Stimulated activated CD4-positive, alpha-beta T cell treated with anti-CD3 and anti-CD28 coated beads, Interleukin-12 subunit alpha, Interleukin-12 subunit beta, amount 100 ng/mL, for 48 hours (primary cell): Measurements from ENCODE around the gene IWS1.
"Not testable (repeated sequence)": the region's sequence is repeated elsewhere in the genome, so short reads cannot be mapped to it uniquely, and the experiment has no call there.

Source experiments
- DNase-seq, 3 donors: peaks; one replicate each; pipeline ENCODE4 v3.0.0-alpha.2; 2020; ENCODE audit warnings: low read depth in 2 of 3, low spot score in 1 of 3

IWS1 gene

DNA sequence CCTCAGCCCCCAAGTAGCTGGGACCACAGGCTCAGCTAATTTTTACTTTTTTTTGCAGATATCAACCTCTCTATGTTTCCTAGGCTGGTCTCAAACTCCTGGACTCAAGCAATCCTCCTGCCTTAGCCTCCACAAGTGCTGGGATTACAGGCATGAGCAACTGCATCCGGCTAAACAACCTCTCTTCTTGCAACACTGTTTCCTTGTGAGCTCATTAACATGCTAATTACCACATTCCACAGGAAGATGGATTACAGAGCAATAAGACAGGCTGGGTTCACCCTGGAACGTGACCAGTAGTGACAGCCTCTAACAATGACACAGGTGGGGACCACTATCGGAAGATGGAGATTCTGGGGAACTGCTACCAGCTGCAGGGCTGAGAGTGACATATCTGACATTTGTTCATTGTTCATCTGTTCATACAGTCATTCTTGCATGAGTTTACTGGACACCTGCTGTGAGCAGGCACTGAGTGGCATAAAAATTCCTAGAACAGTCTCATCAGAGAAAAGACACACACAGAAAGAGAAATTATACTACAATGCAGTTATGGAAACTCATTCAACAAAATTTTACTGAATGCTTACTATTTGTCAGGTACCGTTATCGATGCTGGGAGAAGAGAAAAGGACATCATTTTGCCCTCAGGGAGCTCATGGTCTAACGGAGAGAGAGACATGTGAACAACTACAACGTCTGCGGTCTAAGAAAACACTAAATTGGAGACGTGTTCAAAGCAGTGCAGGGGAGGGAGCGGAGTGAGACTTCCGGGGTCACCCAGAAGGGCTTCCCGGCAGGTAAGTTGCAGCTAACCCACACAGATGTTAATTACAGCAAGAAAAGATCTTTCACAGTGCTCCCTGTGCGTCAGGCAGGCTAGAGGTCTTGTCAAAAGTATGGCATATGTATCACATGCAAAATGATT lies 70.5 kb downstream of the IWS1 start:
- DNase-seq = no peak

DNA sequence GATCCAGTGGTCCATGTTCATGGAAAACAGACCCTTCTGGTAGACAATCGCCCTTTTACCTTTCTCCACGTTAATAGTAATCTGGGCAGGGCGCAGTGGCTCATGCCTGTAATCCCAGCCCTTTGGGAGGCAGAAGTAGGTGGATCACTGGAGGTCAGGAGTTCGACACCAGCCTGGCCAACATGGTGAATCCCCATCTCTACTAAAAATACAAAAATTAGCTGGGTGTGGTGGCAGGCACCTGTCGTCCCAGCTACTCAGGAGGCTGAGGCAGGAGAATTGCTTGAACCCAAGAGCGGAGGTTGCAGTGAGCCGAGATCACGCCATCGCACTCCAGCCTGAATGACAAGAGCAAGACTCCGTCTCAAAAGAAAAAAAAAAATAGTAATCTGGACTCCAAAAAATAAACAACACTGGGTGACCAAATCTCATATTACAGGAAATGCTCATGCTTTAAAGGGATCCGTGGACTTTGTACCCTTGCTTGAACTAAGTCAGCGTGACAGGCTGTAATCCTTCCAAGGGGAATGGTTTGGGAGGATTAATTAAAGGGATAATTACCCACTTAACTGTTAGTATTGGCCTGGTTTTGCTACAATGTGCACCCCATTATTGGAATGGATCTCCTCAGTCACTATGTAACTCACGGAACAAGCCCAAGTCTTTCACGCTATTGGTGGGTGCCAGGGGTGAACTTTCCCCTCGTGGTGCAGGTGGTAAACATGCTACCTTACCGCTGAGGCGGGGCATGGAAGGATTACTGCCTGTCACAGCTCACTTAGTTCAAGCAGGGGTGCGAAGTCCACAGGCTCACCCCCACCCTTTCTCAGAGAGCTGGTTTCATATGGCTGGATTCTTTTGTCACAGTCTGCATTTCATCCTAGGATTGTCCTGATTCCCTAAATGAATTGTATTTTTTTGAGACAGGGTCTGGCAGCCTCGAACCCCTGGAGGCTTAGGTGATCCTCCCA lies 71.4 kb downstream of the IWS1 start:
- no peak for DNase-seq

DNA sequence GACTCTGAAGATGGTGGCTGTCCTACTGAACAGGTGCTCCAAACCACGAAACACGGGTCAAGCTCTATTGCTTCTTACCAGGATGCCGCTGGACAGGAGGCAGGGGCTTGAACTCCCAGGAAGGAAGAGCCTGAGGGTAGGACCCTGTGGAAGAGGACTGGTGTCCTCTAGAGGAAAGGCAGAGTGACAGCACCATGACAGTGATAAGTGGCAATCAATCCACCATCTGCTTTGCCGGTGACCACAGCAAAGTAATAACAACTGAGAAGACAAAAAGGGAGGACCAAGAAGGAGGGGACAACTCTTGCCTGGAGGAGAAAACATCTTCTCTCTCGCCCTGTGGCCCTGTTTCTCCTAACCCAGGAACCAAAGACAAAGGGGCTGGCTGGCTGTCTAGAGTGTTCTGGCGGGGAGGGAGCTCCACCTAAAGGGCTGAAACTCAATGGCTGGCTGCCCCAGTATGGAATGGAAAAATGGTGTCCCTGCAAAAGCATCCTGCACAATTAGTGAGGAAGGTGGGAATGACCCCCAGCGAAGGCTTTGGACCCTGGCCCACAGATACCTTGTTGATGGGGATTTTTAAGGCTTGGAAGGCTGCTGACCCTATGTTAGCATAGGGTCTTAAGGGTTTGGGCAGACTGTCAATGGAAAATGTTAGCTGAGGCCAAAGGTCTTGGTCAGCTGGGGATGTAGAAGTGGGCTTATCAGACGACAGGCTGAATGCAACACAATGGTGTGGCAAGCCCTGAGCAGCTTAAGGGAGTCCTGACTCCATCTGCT lies 72.7 kb downstream of the IWS1 start:
- no peak for DNase-seq

DNA sequence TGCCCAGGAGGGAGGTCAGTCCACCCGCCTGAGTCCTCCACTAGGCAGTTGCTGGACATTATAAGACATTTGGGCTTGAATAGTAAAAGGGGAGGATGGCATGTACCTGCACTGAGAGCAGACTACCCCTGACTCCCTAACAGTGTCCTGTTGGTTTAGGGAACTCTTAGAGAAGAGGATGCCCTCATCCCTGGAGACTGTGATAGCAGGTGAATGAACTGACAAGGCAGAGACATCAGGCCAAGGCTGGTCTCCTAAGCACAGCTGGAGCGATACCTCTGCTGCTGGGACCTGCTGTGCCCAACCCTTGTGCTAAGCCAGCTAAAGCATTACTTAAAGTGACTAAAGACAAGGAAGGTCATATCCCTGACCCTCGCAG lies 73.3 kb downstream of the IWS1 start:
- no peak for DNase-seq

DNA sequence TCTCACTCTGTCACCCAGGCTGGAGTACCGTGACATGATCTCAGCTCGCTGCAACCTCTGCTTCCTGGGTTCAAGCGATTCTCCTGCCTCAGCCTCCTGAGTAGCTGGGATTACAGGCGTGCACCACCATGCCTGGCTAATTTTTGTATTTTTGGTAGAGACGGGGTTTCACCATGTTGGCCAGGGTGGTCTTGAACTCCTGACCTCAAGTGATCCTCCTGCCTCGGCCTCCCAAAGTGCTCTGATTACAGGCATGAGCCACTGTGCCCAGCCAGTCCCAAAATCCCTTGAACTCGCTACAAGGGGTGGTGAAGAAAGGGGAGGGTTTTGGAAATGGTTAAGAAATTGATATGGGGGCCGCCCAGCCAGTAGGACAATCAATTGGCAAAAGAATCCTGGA lies 73.9 kb downstream of the IWS1 start:
- DNase-seq = not testable (repeated sequence)

DNA sequence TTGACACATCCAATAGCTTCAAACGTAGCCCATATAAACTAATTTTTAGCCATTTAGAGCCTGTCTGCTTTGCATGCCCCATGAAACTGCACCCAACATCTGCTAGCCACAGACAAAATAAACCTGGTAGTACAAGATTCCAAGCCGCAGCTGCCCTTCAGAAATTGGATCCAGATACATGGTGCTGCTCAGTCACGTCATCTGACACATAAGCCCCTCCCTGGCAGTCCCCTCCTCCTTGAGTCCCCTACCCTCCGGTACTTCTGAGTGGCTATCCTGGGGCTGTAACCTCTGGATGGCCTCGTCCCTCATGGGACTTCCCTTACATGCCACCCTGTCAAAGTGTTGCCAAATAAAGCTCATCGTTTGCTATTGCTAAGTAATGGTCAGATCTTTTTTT lies 74.3 kb downstream of the IWS1 start:
- DNase-seq = no peak

DNA sequence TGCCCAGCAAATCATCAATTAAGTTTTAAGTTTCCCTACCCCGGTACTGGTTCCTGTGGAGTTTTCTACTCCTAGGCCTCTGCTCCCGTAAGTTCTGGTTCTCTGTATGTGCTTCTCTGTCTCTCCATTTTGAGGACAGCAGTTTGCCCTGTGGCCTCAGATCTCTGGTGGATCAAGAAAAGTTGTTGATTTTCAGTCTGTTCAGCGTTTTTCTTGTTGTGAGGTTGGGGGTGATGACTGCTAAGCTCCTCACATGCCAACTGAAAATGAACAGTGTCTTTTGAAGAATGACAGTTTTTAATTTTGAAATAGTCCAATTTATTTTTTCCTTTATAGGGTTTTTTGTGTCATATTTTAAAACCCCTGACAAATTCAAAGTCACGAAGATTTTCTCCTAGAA lies 76.4 kb downstream of the IWS1 start:
- DNase-seq = no peak

DNA sequence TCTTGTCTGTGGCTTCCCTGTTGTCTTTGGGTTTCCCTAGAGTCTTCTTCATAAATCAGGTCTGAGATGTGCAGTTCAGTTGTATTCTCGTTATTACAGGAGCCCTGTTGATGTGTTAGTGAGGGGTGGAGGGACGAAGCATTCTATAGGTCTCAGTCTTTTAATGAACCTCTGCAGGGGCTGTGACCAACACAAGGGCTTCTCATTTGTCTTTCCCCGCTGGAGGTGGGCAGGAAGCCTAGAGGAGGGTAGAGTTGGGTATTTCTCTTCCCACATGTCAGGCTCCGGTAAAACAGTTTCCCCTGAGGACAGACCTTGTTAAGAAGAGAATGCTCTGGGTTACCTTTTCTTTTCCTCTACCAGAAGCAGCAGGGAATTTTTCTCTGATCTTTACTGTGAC lies 76.9 kb downstream of the IWS1 start:
- DNase-seq = no peak

DNA sequence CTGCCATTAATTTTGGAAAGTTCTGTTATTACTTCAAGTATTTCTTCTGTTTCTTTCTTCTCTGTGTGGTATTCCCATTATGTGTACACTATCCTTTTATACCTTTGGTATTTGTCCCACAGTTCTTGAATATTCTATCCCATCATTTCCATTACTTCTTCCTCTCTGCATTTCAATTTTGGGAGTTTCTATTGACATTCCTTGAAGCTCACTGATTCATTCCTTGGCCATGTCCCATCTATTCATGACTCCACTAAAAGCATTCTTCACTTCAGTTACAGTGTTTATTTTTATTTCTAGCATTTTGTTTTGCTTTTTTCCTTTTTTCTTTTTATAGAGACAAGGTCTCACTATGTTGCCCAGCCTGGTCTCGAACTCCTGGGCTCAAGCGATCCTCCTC lies 77.8 kb downstream of the IWS1 start:
- DNase-seq = no peak

DNA sequence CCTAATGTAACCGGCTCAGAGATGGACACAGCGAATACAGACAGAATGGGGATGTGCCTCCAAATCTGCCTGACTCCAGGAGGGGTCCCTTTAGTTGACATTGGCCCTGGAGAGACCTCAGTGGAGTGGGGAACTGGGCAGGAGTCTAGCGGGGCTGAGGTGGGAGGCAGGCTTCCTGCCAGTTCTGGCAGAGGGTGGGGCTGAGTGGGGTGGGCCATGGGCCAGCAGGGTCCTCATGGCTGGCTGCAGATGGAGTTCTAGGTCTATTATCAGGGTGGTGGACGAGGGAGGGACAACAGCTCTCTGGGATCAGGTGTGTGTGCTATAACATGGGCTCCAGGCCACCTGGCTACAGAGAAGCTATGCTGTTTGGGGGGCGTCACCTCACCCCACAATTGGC lies 86.9 kb downstream of the IWS1 start:
- DNase-seq = no peak

DNA sequence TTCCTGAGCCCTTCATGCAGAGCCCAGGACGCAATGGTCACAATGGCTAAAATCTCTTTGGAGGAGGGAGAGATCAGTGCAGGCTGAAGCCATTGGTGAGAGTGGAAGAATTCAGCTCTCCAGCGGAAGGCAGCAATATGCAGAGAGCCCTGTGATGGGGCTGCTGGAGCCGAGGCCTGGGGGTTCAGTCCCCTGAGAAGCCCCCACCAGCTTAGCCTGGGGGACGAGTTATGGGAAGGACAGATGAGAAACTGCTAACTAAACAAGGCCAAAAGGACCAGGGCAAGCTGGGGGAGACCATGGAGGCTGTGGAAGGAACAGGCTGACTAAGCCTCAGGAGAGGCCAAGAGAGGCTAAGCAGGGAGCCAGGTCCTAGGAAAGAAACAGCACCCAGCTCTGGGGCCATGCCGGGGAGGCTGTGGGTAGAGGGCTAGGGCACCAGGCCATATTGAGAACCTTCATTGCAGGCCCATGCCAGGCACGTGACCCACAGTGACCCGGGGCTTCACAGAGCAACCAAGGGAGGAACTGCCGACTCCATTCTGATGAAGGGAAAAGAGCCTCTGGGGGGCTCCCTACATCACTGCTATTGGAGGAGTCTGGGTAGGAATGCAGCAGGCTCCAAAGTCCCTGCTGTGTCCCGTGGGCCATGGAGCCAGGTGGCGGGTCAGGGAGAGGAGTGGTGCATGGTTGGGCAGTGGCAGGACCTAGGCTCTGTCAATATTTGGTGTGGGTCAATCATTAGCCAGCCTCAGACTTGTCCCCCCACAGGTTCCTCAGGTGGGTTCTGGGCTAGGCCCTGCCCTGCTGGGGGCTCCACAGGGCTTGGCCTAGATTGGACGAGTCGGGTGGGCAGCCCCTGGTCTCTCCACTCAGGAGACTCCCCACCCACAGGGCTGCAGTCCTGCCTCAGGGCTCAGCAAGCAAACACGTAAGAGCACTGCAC lies 88.2 kb downstream of the IWS1 start:
- DNase-seq = no peak

DNA sequence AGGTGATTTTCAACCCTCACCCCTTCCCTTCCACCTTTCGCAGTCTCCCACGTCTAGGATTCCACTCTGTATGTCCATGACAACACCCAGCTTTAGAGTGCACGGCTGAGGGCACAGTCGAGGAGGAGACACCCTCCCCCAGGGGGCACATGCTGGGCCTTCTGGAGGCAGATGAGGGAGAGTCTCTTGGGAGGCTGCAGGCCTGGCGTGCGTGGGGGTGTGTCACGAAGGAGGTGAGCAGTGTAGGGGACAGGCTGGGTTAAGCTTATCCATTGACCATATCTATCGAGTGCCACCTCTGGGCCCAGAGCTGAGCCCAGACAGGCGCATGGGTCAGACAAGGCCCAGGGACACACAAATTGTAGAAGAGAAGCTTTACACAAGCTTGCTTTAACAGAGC lies 89.2 kb downstream of the IWS1 start:
- no peak for DNase-seq

DNA sequence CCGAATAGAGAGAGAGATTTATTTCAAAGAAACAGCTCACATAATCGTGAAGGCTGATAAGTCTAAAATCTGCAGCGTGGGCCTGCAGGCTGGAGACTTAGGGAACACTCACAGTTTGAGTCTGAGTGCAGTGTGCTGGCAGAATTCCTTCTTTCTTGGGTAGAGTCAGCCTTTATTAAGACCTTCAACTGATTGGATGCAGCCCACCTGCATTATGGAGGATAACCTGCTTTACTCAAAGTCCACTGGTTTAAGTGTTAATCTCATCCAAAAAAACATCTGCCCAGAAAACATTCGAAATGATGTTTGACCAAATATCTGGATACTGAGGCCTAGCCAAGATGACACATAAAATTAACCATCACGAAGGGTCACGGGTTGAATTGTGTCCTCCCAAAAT lies 91.8 kb downstream of the IWS1 start:
- DNase-seq = no peak

DNA sequence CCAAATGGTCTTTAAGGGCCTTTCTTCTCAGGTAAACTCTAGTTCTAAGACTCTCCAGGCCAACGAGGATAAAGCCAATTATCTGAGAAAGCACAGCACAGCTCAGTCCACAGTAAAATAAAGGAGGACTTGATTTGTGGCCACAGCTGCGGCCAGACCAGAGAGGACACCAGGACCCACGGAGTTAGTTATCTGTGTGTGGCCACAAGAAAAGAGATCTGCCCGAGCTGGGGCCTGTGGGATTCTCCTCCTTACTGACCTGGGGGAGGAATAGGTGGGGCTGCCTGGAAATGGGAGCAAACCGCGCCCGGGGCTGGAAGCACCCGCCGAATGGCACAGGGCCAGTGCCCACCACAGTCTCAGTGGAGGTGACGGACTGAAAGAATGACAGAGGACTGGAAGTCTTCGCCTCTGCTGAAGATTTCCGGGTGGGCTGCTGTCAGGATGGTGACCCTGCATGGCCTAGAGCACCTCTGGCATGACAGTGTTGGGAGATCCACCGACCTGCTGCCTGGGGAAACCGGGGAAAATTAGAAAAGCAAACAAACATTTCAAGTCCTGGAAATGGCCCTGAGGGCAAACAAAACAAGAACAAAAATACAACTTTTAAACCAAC lies 94.8 kb downstream of the IWS1 start:
- no peak for DNase-seq
